SK-N-MC (cell line): Measurements from ENCODE around the gene CDSN.
"Not testable (repeated sequence)": the region's sequence is repeated elsewhere in the genome, so short reads cannot be mapped to it uniquely, and the experiment has no call there.

ENCODE experiments used
- DNase-seq: peaks from one replicate; pipeline ENCODE4 v3.0.0-alpha.2; 2011; ENCODE audit warnings: low read depth, low spot score
- H3K27ac ChIP-seq: fragments of 200-600 bp; sonication (generic); 2 replicates; pipeline ENCODE4 v1.5.1; 2016; ENCODE audit warnings: mixed run types
- H3K36me3 ChIP-seq: fragments of 200-600 bp; sonication (generic); 2 replicates; pipeline ENCODE4 v1.6.1; 2017; ENCODE audit warnings: antibody characterized with exemption, low read length, mixed read lengths; ENCODE audit not compliant: insufficient read depth
- H3K4me3 ChIP-seq: fragments of 200-600 bp; sonication (generic); 2 replicates; pipeline ENCODE4 v1.5.1; 2016
- H3K9ac ChIP-seq: fragments of 200-600 bp; sonication (generic); 2 replicates; pipeline ENCODE4 v1.8.0; 2017; ENCODE audit warnings: mixed run types, mixed read lengths; ENCODE audit not compliant: insufficient read length
- H3K9me3 ChIP-seq: fragments of 200-600 bp; sonication (generic); 2 replicates; pipeline ENCODE4 v1.6.1; 2017; ENCODE audit warnings: low read depth, mild to moderate bottlenecking, antibody characterized with exemption, low read length, moderate library complexity, mixed read lengths
- EZH2 ChIP-seq: fragments of 200-600 bp; sonication (generic); IDR thresholded peaks from one replicate; pipeline ENCODE4 v1.6.1; 2017; ENCODE audit warnings: antibody characterized with exemption
- FOXP2 ChIP-seq: optimal IDR thresholded peaks from 2 replicates; pipeline ENCODE3; 2011; ENCODE audit warnings: mild to moderate bottlenecking, moderate library complexity; ENCODE audit not compliant: insufficient read depth; ENCODE audit errors: extremely low read length, control extremely low read depth
- POLR2AphosphoS5 ChIP-seq: IDR thresholded peaks from 2 replicates; pipeline ENCODE4 v1.6.1; 2012; ENCODE audit warnings: mild to moderate bottlenecking, low read depth, low read length, borderline replicate concordance

Gene CDSN

GRCh38 chr6:31068669-31069340 lies 51.4 kb downstream of the CDSN start:
- Histone ChIP-seq H3K9ac (no peak overlapping the region), H3K36me3 (no peaks in the 10 kb centered on the region), H3K4me3 (no peak overlapping the region), H3K9me3 (no peaks in the 10 kb centered on the region), H3K27ac (no peak overlapping the region)
- TF ChIP-seq POLR2AphosphoS5, result no peak
- TF ChIP-seq FOXP2, result peak; percentile 29
- TF ChIP-seq EZH2, result no peak
- DNase-seq, result peak; percentile 62

GRCh38 chr6:31067891-31068668 lies 52.2 kb downstream of the CDSN start:
- H3K36me3 ChIP-seq, H3K4me3 ChIP-seq, DNase-seq, H3K27ac ChIP-seq, H3K9ac ChIP-seq, H3K9me3 ChIP-seq: not testable (repeated sequence)

GRCh38 chr6:31067028-31067427 lies 53.2 kb downstream of the CDSN start:
- not testable (repeated sequence) for H3K9ac ChIP-seq, H3K4me3 ChIP-seq, H3K36me3 ChIP-seq, H3K9me3 ChIP-seq, DNase-seq, H3K27ac ChIP-seq

GRCh38 chr6:31065556-31065955 lies 54.7 kb downstream of the CDSN start:
- no peaks in the 10 kb centered on the region for H3K9me3 ChIP-seq
- no peaks in the 10 kb centered on the region for H3K36me3 ChIP-seq
- TF ChIP-seq FOXP2 (no peak), EZH2 (no peak)
- no peak overlapping the region for H3K27ac ChIP-seq
- no peak for DNase-seq
- no peak overlapping the region for H3K4me3 ChIP-seq
- no peak overlapping the region for H3K9ac ChIP-seq
